Activated CD4-positive, alpha-beta T cell treated with anti-CD3 and anti-CD28 coated beads for 4 hours (primary cell): ENCODE results near the gene PNLIPRP1.

ENCODE experiments used
- DNase-seq, 2 donors: peaks; one replicate each; pipeline ENCODE4 v3.0.0-alpha.2; 2020

The PNLIPRP1 gene

GRCh38 chr10:116633216-116633600, 42.4 kb downstream of the PNLIPRP1 start:
- DNase-seq = no peak

- DNase-seq = no peak
Observed at GRCh38 chr10:116634126-116634975, 43.6 kb downstream of the PNLIPRP1 start.

DNA sequence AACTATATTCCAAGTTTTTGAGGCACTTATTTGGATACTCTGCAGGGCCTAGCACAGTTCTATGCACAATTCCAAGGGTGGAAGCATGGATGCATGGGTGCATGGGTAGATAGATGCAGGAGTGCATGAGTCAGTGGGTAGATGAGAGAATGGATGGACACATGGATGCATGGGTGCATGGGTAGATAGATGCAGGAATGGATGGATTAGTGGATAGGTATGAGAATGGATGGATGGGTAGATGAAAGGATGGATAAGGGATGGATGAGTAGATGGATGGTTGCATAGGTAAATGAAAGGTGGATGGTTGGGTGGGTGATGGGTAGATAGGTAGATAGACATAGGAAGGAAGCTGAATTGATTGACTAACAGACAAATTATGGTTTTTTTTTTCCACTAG, 45.6 kb downstream of the PNLIPRP1 start:
- DNase-seq = no peak

DNA sequence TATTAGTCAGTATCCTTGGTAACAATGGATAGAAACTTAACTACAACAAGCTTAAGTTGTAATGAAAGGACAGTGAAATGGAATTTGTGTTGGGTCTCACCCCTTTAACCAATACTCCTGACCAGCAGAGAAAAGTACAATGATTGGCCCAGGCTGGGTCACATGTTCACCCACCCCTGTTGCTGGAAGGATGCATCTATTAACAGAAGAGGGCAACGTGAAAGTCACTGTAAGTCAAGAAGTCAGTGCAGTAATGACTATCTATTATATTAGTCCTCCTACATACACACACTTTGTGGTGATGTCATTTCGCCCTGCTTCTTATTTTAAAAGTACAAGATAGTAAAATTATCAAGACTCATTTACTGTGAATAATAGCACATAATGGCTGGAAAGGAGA, 46.2 kb downstream of the PNLIPRP1 start:
- DNase-seq = no peak

- no peak for DNase-seq
Observed at GRCh38 chr10:116637830-116638229, 47.1 kb downstream of the PNLIPRP1 start.

DNA sequence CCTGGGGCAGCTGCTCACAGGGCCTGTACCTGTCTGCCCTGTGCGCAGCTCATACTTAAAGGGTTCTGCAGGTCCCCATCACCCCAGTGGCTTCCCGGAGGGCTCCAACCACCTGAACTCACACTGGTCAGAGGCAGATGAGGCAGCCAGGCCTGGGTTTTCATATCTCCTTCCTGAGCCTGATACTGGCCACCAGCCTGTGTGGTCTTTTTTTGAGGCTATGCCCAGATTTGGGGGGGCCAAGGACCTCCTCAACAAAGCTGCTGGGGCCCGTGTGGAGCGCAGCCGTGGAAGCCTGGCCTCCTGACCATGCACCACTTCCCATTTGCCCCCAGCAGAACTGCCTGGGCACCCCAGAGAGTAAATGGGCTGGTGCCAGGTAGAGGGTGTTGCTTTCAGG, 55.7 kb downstream of the PNLIPRP1 start:
- DNase-seq = no peak

GRCh38 chr10:116648903-116649302, 58.1 kb downstream of the PNLIPRP1 start:
- DNase-seq = no peak

GRCh38 chr10:116653885-116654284, 63.1 kb downstream of the PNLIPRP1 start:
- DNase-seq = no peak

DNA sequence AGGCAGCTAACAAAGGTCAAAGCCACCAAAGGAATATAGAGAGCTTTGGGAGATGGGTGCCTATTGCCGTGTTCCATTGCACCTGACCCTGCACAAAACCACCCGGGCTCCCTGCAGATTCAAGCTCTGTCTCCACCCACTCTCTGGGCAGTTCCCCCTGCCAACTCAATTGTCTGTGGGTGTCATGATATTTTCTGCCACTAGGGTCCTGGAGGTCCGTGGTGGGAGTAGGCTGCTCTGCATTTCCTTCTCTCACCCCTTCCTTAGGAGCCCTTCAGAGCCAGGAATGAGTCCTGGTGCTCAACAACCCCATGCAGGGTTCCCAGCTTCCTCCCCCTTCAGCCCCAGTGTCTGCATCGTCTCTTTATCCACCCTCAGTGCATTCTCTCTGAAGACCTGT, 64.1 kb downstream of the PNLIPRP1 start:
- DNase-seq = no peak

DNA sequence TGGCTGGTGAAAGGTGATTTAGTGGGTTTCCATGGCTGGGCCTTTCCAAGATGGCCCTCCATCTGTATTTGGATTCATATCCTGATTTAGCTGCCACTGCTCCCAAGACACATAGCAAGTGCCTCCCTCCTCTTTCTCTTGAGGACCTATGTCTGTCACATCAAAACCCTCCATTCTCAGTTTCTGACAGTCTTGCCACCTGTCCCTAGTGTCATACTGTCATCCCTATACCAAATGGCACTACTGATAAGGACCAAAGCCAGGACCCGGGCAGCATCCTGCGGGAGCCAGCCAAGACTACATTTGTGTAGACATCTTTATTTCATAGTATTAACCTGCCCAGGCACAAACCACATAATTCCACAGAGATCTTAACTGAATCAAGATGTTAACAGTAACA, 64.8 kb downstream of the PNLIPRP1 start:
- no peak for DNase-seq

DNA sequence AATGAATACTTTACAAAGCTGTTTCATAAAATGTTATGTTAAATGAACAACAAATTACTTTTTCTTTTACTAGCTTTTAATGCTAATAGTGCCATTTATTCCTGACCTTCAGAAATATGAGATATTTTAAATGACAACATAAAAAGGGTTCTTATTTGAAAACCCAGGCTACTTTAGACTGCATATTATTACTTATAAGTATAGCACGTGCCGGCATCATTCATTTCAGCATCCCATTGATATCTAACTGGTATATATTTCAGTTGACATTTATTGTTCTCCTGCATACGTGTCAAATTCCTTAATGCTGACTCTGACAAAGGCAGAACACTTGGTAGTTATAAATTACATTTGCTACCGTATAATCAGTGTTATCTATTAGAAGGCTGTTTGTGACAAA, 65.3 kb downstream of the PNLIPRP1 start:
- no peak for DNase-seq

DNA sequence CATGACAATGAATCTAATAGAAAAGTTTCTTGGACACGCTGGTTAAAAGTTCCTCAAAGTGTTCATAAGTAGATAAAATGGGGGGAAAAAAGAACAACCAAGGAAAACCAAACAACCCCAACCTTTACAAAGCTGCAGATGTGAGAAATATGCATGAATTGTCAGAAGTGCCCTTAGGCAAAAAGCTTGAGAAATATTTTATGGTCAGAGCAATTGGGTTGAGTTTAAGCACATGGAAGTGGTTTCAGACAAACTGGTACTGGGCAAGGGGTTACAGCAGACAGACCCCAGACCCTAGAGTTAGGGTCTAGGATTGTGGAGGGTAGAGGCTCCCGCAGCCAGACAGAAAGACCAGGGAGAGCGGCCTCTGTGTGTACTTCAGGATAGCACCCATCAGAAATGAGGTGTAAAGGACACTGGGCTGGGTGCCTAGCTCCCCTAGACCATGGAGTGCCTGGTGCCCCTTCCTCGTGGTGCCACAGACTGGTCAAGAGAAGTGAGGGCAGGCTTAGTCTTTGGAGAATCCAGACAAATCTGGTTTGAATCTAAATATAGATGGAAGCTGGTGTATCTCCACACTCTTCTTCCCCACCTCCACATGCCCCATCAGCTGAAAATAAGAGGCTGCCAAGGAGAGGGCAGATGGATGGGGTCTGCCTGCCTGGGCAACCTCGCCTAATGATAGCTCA, 67.2 kb downstream of the PNLIPRP1 start:
- DNase-seq = no peak
